HepG2 (cell line): Measurements from ENCODE around the gene LMOD3. TPM values are rescaled to one million over a fixed set of nuclear protein-coding genes. Genes with fewer than 3 reads are reported as not detected.

Source experiments
- ATAC-seq: fragments of 200-7000 bp; cut with Tn5 transposase; 3 replicates; pipeline ENCODE4 v1.9.1; 2020; ENCODE audit warnings: mild to moderate bottlenecking, moderate library complexity
- BruUV-seq: library from RNA; stranded (reverse); fragments of 400-500 nt; replicated peaks from 2 replicates; lab custom pipeline; 2021; lab: Mats Ljungman, UMichigan
- CTCF ChIA-PET: fragments of 300-600 bp; formaldehyde crosslinking; extraction: SDS; loops from one replicate; lab custom pipeline; 2021; ENCODE audit warnings: low total read pairs, inconsistent platforms, low intra/inter-chr PET ratio; lab: Yijun Ruan, JAX
- POLR2A ChIA-PET: fragments of 350-600 bp; sonication (Branson Sonifier 250); formaldehyde crosslinking; loops from one replicate; lab custom pipeline; 2020; ENCODE audit warnings: antibody characterized with exemption, inconsistent platforms; lab: Yijun Ruan, JAX
- DNase-seq: peaks from one replicate; pipeline ENCODE4 v3.0.0-alpha.2; 2015; ENCODE audit warnings: low spot score
- FAIRE-seq: peaks from 3 replicates; lab custom pipeline; 2011; peaks lifted over from hg19 to GRCh38; lab: Jason Lieb, UNC
- H2AFZ ChIP-seq: one replicate; pipeline ENCODE4 v1.6.1; 2011; ENCODE audit warnings: low read length, inconsistent platforms
- H3K27ac ChIP-seq: fragments of 300-600 bp; 3 replicates; pipeline ENCODE4 v1.8.0; 2011; ENCODE audit warnings: mixed run types, mild to moderate bottlenecking, mixed read lengths, low read length, inconsistent platforms; ENCODE audit not compliant: insufficient read depth; ENCODE audit errors: extremely low read length
- H3K27me3 ChIP-seq, 2 experiments: fragments of 200-600 bp in 1 of 2; 2 replicates in 1 of 2; 3 replicates in 1 of 2; pipeline versions ENCODE4 v1.6.0 to v1.8.0; 2011; ENCODE audit warnings: low read length in 2 of 2, mild to moderate bottlenecking in 2 of 2, moderate library complexity in 2 of 2, inconsistent platforms in 1 of 2; ENCODE audit not compliant: insufficient read depth in 2 of 2, control insufficient read depth in 1 of 2
- H3K36me3 ChIP-seq, 2 experiments: fragments of 200-600 bp in 1 of 2; replicated peaks in 1 of 2; 2 replicates in 1 of 2; 3 replicates in 1 of 2; pipeline versions ENCODE4 v1.5.1 to v1.8.0; 2011; ENCODE audit warnings: low read length in 2 of 2, inconsistent platforms in 1 of 2; ENCODE audit not compliant: insufficient read depth in 2 of 2, control insufficient read depth in 1 of 2
- H3K4me1 ChIP-seq: 2 replicates; pipeline ENCODE4 v1.5.1; 2012; ENCODE audit warnings: low read length, inconsistent platforms; ENCODE audit not compliant: insufficient read depth
- H3K4me2 ChIP-seq: 2 replicates; pipeline ENCODE4 v1.6.0; 2011; ENCODE audit warnings: low read depth, low read length, inconsistent platforms
- H3K4me3 ChIP-seq, 3 experiments: fragments of 200-600 bp in 1 of 3; sonication (generic), shearing (Covaris generic) in 1 of 3; replicated peaks in 1 of 3; 2 replicates each; pipeline ENCODE4 v1.5.1; 2011 to 2016; ENCODE audit warnings: low read length in 3 of 3, inconsistent platforms in 2 of 3, low read depth in 2 of 3, mild to moderate bottlenecking in 2 of 3, control low read depth in 1 of 3, mixed read lengths in 1 of 3; ENCODE audit not compliant: insufficient read depth in 1 of 3
- H3K79me2 ChIP-seq: one replicate; pipeline ENCODE4 v1.6.1; 2011; ENCODE audit warnings: low read length, inconsistent platforms; ENCODE audit not compliant: insufficient read depth
- H3K9ac ChIP-seq: 2 replicates; pipeline ENCODE4 v1.6.0; 2011; ENCODE audit warnings: mild to moderate bottlenecking, low read depth, low read length, inconsistent platforms; ENCODE audit not compliant: insufficient read depth
- H3K9me3 ChIP-seq: 2 replicates; pipeline ENCODE4 v1.5.1; 2012; ENCODE audit warnings: mild to moderate bottlenecking, low read length
- H4K20me1 ChIP-seq: 2 replicates; pipeline ENCODE4 v1.6.0; 2011; ENCODE audit warnings: inconsistent platforms, mild to moderate bottlenecking, low read length, moderate library complexity; ENCODE audit not compliant: insufficient read depth
- ATF7-NPFF ChIP-seq: sonication (generic); formaldehyde crosslinking; IDR thresholded peaks from 2 replicates; pipeline ENCODE4 v1.8.1; 2023; ENCODE audit warnings: mild to moderate bottlenecking, low read depth, missing genetic modification reagents, moderate library complexity
- BRD4 ChIP-seq: sonication (generic); formaldehyde crosslinking; IDR thresholded peaks from 2 replicates; pipeline ENCODE4 v1.4.0; 2020; ENCODE audit warnings: missing genetic modification reagents
- DPF2 ChIP-seq: sonication (generic); formaldehyde crosslinking; IDR thresholded peaks from 2 replicates; pipeline ENCODE4 v1.4.0; 2020; ENCODE audit warnings: mild to moderate bottlenecking, low read depth, missing genetic modification reagents, borderline replicate concordance
- EED ChIP-seq: sonication (generic); formaldehyde crosslinking; IDR thresholded peaks from 2 replicates; pipeline ENCODE4 v1.5.0; 2020; ENCODE audit warnings: mild to moderate bottlenecking, missing genetic modification reagents
- ELF3 ChIP-seq: IDR thresholded peaks from 2 replicates; pipeline ENCODE4 v1.6.1; 2016; ENCODE audit warnings: missing genetic modification reagents, missing compliant biosample characterization
- HOXA9 ChIP-seq: sonication (generic); formaldehyde crosslinking; IDR thresholded peaks from 2 replicates; pipeline ENCODE4 v1.8.1; 2022; ENCODE audit warnings: missing genetic modification reagents, mild to moderate bottlenecking, moderate library complexity, borderline replicate concordance
- JUNB ChIP-seq: sonication (generic); formaldehyde crosslinking; IDR thresholded peaks from 2 replicates; pipeline ENCODE4 v1.8.0; 2022; ENCODE audit warnings: missing genetic modification reagents, mild to moderate bottlenecking, borderline replicate concordance
- NCOA1 ChIP-seq: sonication (generic); formaldehyde crosslinking; IDR thresholded peaks from 2 replicates; pipeline ENCODE4 v1.9.0; 2021; ENCODE audit warnings: missing genetic modification reagents
- SP2 ChIP-seq: sonication (generic); formaldehyde crosslinking; IDR thresholded peaks from 2 replicates; pipeline ENCODE4 v1.5.1; 2020; ENCODE audit warnings: mild to moderate bottlenecking, missing genetic modification reagents
- TCF7 ChIP-seq: sonication (generic); IDR thresholded peaks from 2 replicates; pipeline ENCODE4 v1.6.1; 2016; ENCODE audit warnings: antibody characterized with exemption, low read depth
- ZBTB1 ChIP-seq: sonication (generic); formaldehyde crosslinking; IDR thresholded peaks from 2 replicates; pipeline ENCODE4 v1.4.0; 2020; ENCODE audit warnings: missing genetic modification reagents, borderline replicate concordance
- ZKSCAN1 ChIP-seq: fragments of 150-350 bp; IDR thresholded peaks from 2 replicates; pipeline ENCODE4 v1.6.1; 2014; ENCODE audit warnings: low read length
- ZNF10 ChIP-seq: sonication (generic); formaldehyde crosslinking; IDR thresholded peaks from 2 replicates; pipeline ENCODE4 v1.4.0; 2020; ENCODE audit warnings: mild to moderate bottlenecking, low read depth, missing genetic modification reagents, borderline replicate concordance
- ZNF629 ChIP-seq: sonication (generic); formaldehyde crosslinking; conservative IDR thresholded peaks from 2 replicates; pipeline ENCODE4 v1.5.0; 2020; ENCODE audit warnings: missing genetic modification reagents
- ZNF691 ChIP-seq: sonication (generic); formaldehyde crosslinking; IDR thresholded peaks from 2 replicates; pipeline ENCODE4 v1.4.0; 2020; ENCODE audit warnings: missing genetic modification reagents, low read depth, mild to moderate bottlenecking, borderline replicate concordance
- ZNF710 ChIP-seq: sonication (generic); formaldehyde crosslinking; IDR thresholded peaks from 2 replicates; pipeline ENCODE4 v1.5.0; 2020; ENCODE audit warnings: mild to moderate bottlenecking, missing genetic modification reagents, borderline replicate concordance
- WGBS: methylation state at CpG from one replicate; pipeline ENCODE4 v1.1.6; 2017; ENCODE audit warnings: low lambda C conversion rate; 5-methylcytosine and 5-hydroxymethylcytosine counted together
- in situ Hi-C: cut with HindIII; loops from 2 replicates; pipeline ENCODE4 v1.10.0; 2017; ENCODE audit warnings: low pct_unique_long_range_greater_than_20kb; ENCODE audit not compliant: extremely low pct_ligation_motif_present
- intact Hi-C: fragments of 100-400 bp; cut with micrococcal nuclease; formaldehyde crosslinking; loops from one replicate; pipeline ENCODE4 v1.10.0; 2022; ENCODE audit not compliant: unreplicated experiment
- polyA plus RNA-seq, 8 experiments: library from polyadenylated mRNA; depleted of rRNA in 3 of 8; stranded (reverse) in 7 of 8; unstranded in 1 of 8; fragments of >200 nt; fragmentation: Illumina TruSeq in 4 of 8; extraction: Trizol in 4 of 8; gene quantifications; 2 replicates each; pipeline versions ENCODE4 v1.2.1 to v1.2.3, GENCODE V29; 2011 to 2016; ENCODE audit warnings: low read depth in 4 of 8, missing spikeins in 1 of 8, mixed read lengths in 1 of 8; ENCODE audit not compliant: insufficient read depth in 1 of 8
- total RNA-seq, 5 experiments: library from RNA; depleted of rRNA; stranded (reverse); fragments of >200 nt; fragmentation: Illumina TruSeq; extraction: Trizol; gene quantifications; 2 replicates each; pipeline ENCODE4 v1.2.3, GENCODE V29; 2016; ENCODE audit warnings: low read depth in 1 of 5

The LMOD3 gene
- total and polyA plus RNA-seq, 2 of the 13 experiments (the other 11 are each of a cell fraction or from before 2014, with no cell fraction given), result not detected

GRCh38 chr3:69059688-69060087 lies 62.7 kb downstream of the LMOD3 start:
- H3K4me1 ChIP-seq, result no peaks in the 10 kb centered on the region
- intact Hi-C loops, result no loop called here
- DNase-seq, result no peak
- no peak for TF ChIP-seq ELF3 (CRISPR knock-in tag)
- TF ChIP-seq ATF7-NPFF (CRISPR knock-in tag), result no peak
- TF ChIP-seq BRD4, result no peak
- no peak for TF ChIP-seq JUNB (CRISPR knock-in tag)
- no peak for TF ChIP-seq ZNF629
- no peak for TF ChIP-seq HOXA9
- TF ChIP-seq NCOA1 (CRISPR knock-in tag), result no peak
- TF ChIP-seq, all 625 proteins: peak for 0
- Histone ChIP-seq H3K27me3 (no peaks in the 10 kb centered on the region), H3K9me3 (no peaks in the 10 kb centered on the region), H3K9ac (no peak overlapping the region), H2AFZ (no peak overlapping the region), H3K27ac (no peak overlapping the region), H3K4me3 (no peak overlapping the region), H3K36me3 (peaks cover 7 to 46% of the 10 kb centered on the region in 2 experiments), H3K79me2 (no peaks in the 10 kb centered on the region), H4K20me1 (no peaks in the 10 kb centered on the region; the same call in 1 of the 2 replicates), H3K4me2 (no peak overlapping the region)
- BruUV-seq, result no TSS peak
- ChIA-PET POLR2A (no interaction called here), CTCF (no interaction called here)
- ATAC-seq, result no peak
- no peak for FAIRE-seq
- in situ Hi-C loops, result no loop called here

GRCh38 chr3:69058947-69059224 lies 63.5 kb downstream of the LMOD3 start:
- Histone ChIP-seq H3K4me2 (no peak overlapping the region), H3K36me3 (peaks cover 7 to 47% of the 10 kb centered on the region in 2 experiments), H3K9me3 (no peaks in the 10 kb centered on the region), H3K4me1 (no peaks in the 10 kb centered on the region), H2AFZ (no peak overlapping the region), H4K20me1 (no peaks in the 10 kb centered on the region; the same call in 1 of the 2 replicates), H3K79me2 (no peaks in the 10 kb centered on the region), H3K27me3 (no peaks in the 10 kb centered on the region), H3K4me3 (no peak overlapping the region), H3K9ac (no peak overlapping the region), H3K27ac (no peak overlapping the region)
- WGBS, result 95% methylated on average over 2 of the region's 2 CpGs
- no peak for FAIRE-seq
- ChIA-PET POLR2A (no interaction called here), CTCF (no interaction called here)
- DNase-seq, result no peak
- no TSS peak for BruUV-seq
- intact Hi-C loops, result no loop called here
- ATAC-seq, result no peak
- in situ Hi-C loops, result no loop called here
- TF ChIP-seq EED (CRISPR knock-in tag) (no peak), ZNF691 (CRISPR knock-in tag) (no peak), TCF7 (no peak), ZKSCAN1 (no peak), ZBTB1 (no peak), ZNF710 (CRISPR knock-in tag) (no peak), DPF2 (no peak), ZNF10 (CRISPR knock-in tag) (no peak), SP2 (no peak)
